Breast epithelium (tissue), 4 donors: ENCODE measurements around the gene DDX31. TPM values are rescaled to one million over a fixed set of nuclear protein-coding genes. Genes with fewer than 3 reads are reported as not detected.

Experiments
- DNase-seq, 2 donors: peaks; one replicate each; pipeline ENCODE4 v3.0.0-alpha.2; 2019; ENCODE audit warnings: low spot score in 2 of 2
- H3K27ac ChIP-seq, 2 donors: fragments of 200-600 bp; sonication (generic) in 1 of 2; one replicate each; pipeline ENCODE4 v1.5.1; 2016 to 2019; ENCODE audit warnings: mild to moderate bottlenecking in 1 of 2
- H3K27me3 ChIP-seq, 2 donors: fragments of 200-600 bp; sonication (generic) in 1 of 2; one replicate each; pipeline versions ENCODE4 v1.5.1 to v1.6.0; 2017 to 2019; ENCODE audit warnings: control low read depth in 1 of 2, mild to moderate bottlenecking in 1 of 2
- H3K36me3 ChIP-seq: fragments of 200-600 bp; one replicate; pipeline ENCODE4 v1.5.1; 2019
- H3K4me1 ChIP-seq, 2 donors: fragments of 200-600 bp; sonication (generic); one replicate each; pipeline ENCODE4 v1.5.1; 2016 to 2019; ENCODE audit warnings: control low read depth in 1 of 2
- H3K4me3 ChIP-seq, 3 donors: fragments of 200-600 bp; sonication (generic); 1 replicate in 2 of 3; 2 replicates in 1 of 3; pipeline ENCODE4 v1.5.1; 2016 to 2019; ENCODE audit warnings: mild to moderate bottlenecking in 3 of 3, moderate library complexity in 2 of 3
- H3K9me3 ChIP-seq, 2 donors: fragments of 200-600 bp; sonication (generic) in 1 of 2; one replicate each; pipeline ENCODE4 v1.5.1; 2016 to 2019; ENCODE audit warnings: control low read depth in 1 of 2
- CTCF ChIP-seq, 3 donors: fragments of 450-650 bp; IDR thresholded peaks; one replicate each; pipeline ENCODE4 v1.5.1; 2016 to 2017; ENCODE audit warnings: antibody characterized with exemption in 3 of 3, mild to moderate bottlenecking in 3 of 3, moderate library complexity in 3 of 3
- POLR2A ChIP-seq: fragments of 450-650 bp; IDR thresholded peaks from one replicate; pipeline ENCODE4 v1.6.1; 2016; ENCODE audit warnings: antibody characterized with exemption, mild to moderate bottlenecking, moderate library complexity
- POLR2AphosphoS5 ChIP-seq, 3 donors: sonication (generic); formaldehyde crosslinking; IDR thresholded peaks; one replicate each; pipeline ENCODE4 v1.6.1; 2017; ENCODE audit warnings: antibody characterized with exemption in 3 of 3
- intact Hi-C: fragments of 100-400 bp; cut with DNase I; formaldehyde crosslinking; loops from one replicate; pipeline ENCODE4 v1.15.1; 2023; ENCODE audit warnings: low total_unique reads
- total RNA-seq, 3 donors: library from RNA; depleted of rRNA; stranded (reverse); fragments of >200 nt; gene quantifications; one replicate each; pipeline ENCODE4 v1.1.0, GENCODE V29; 2016

Gene DDX31
- total RNA-seq, 3 donors from 2014 or later = 10.2 to 23.6 (median 19.0) TPM

- H3K36me3 ChIP-seq = no peaks in the 10 kb centered on the region
- no peak for TF ChIP-seq CTCF (IDR thresholded peaks at IDR 0.05)
- no peak for TF ChIP-seq POLR2A
- TF ChIP-seq POLR2AphosphoS5 (IDR thresholded peaks at IDR 0.05) = no peak
- no peaks in the 10 kb centered on the region for H3K4me1 ChIP-seq
- H3K27me3 ChIP-seq = peaks cover 0 to 7% of the 10 kb centered on the region in 2 donors
- H3K9me3 ChIP-seq = no peaks in the 10 kb centered on the region
- DNase-seq = no peak
- H3K4me3 ChIP-seq = no peak overlapping the region
- intact Hi-C loops = no loop called here
- no peak overlapping the region for H3K27ac ChIP-seq
Measured at GRCh38 chr9:132560616-132561202, 109.1 kb downstream of the DDX31 start.

- no peak overlapping the region for H3K4me3 ChIP-seq
- no peak for TF ChIP-seq CTCF (IDR thresholded peaks at IDR 0.05)
- no peak for TF ChIP-seq POLR2A
- TF ChIP-seq POLR2AphosphoS5 (IDR thresholded peaks at IDR 0.05) = no peak
- H3K27ac ChIP-seq = no peak overlapping the region
- H3K36me3 ChIP-seq = no peaks in the 10 kb centered on the region
- no peak for DNase-seq
- intact Hi-C loops = no loop called here
- no peaks in the 10 kb centered on the region for H3K4me1 ChIP-seq
- no peaks in the 10 kb centered on the region for H3K9me3 ChIP-seq
- H3K27me3 ChIP-seq = peaks cover 0 to 9% of the 10 kb centered on the region in 2 donors
Measured at GRCh38 chr9:132559711-132560110, 110.1 kb downstream of the DDX31 start.

GRCh38 chr9:132557159-132557558, 112.6 kb downstream of the DDX31 start:
- TF ChIP-seq POLR2AphosphoS5 (IDR thresholded peaks at IDR 0.05) = no peak
- TF ChIP-seq POLR2A = no peak
- TF ChIP-seq CTCF (IDR thresholded peaks at IDR 0.05) = no peak
- Histone ChIP-seq H3K27ac (no peak overlapping the region), H3K9me3 (no peaks in the 10 kb centered on the region), H3K4me1 (no peaks in the 10 kb centered on the region), H3K36me3 (no peaks in the 10 kb centered on the region), H3K27me3 (peaks cover 0 to 13% of the 10 kb centered on the region in 2 donors), H3K4me3 (no peak overlapping the region)
- no peak for DNase-seq
- intact Hi-C loops = no loop called here

- DNase-seq = no peak
- no peaks in the 10 kb centered on the region for H3K9me3 ChIP-seq
- no peaks in the 10 kb centered on the region for H3K36me3 ChIP-seq
- no peak overlapping the region for H3K27ac ChIP-seq
- TF ChIP-seq POLR2AphosphoS5 (IDR thresholded peaks at IDR 0.05) (no peak), POLR2A (no peak), CTCF (IDR thresholded peaks at IDR 0.05) (no peak)
- peaks cover 0 to 13% of the 10 kb centered on the region in 2 donors for H3K27me3 ChIP-seq
- no peak overlapping the region for H3K4me3 ChIP-seq
- intact Hi-C loops = no loop called here
- H3K4me1 ChIP-seq = no peaks in the 10 kb centered on the region
Measured at GRCh38 chr9:132556714-132557113, 113.1 kb downstream of the DDX31 start.

- intact Hi-C loops = no loop called here
- Histone ChIP-seq H3K36me3 (no peaks in the 10 kb centered on the region), H3K4me1 (no peaks in the 10 kb centered on the region), H3K4me3 (no peak overlapping the region), H3K9me3 (no peaks in the 10 kb centered on the region), H3K27ac (no peak overlapping the region), H3K27me3 (peaks cover 0 to 13% of the 10 kb centered on the region in 2 donors)
- TF ChIP-seq POLR2A (no peak), CTCF (IDR thresholded peaks at IDR 0.05) (no peak), POLR2AphosphoS5 (IDR thresholded peaks at IDR 0.05) (no peak)
- DNase-seq = no peak
Measured at GRCh38 chr9:132556235-132556634, 113.5 kb downstream of the DDX31 start.
